Measurements from ENCODE around the gene FYB1. TPM values are rescaled to one million over a fixed set of nuclear protein-coding genes. Genes with fewer than 3 reads are reported as not detected.

FYB1 gene
- total RNA-seq, 1 experiment from 2014 or later = 0.42 TPM

GRCh38 chr5:39225405-39226099 is 6.2 kb upstream of the FYB1 start:
- RAD21 ChIA-PET (ENCODE audit: low non-redundant PET in 1 of 2, low total read pairs in 2 of 2, uncharacterized antibody in 2 of 2, unreplicated experiment in 2 of 2) = no interaction called here
- POLR2A ChIA-PET = no interaction called here
- Histone ChIP-seq H3K27me3 (ENCODE audit: insufficient read depth, low read length) (no peaks in the 10 kb centered on the region), H2AFZ (ENCODE audit: low read depth, low read length, poor library complexity, severe bottlenecking) (no peak overlapping the region), H3K27ac (ENCODE audit: low read depth, low read length) (no peak overlapping the region), H3K9me2 (ENCODE audit: insufficient read depth) (no peaks in the 10 kb centered on the region), H4K20me1 (ENCODE audit: insufficient read depth) (no peaks in the 10 kb centered on the region), H3K9me3 (ENCODE audit: control insufficient read depth in 1 of 2, insufficient read depth in 1 of 2, low read depth in 1 of 2, low read length in 2 of 2) (no peaks in the 10 kb centered on the region), H3K4me3 (replicated peaks in 1 of 2; ENCODE audit: low read depth in 1 of 2, low read length in 2 of 2) (no peak overlapping the region), H3K79me2 (ENCODE audit: insufficient read depth, low read length) (no peaks in the 10 kb centered on the region), H3K4me1 (ENCODE audit: control insufficient read depth in 1 of 2, insufficient read depth in 2 of 2, low read length in 2 of 2) (no peaks in the 10 kb centered on the region), H3K4me2 (ENCODE audit: low read length) (no peak overlapping the region), H3K9ac (ENCODE audit: low read length) (no peak overlapping the region), H3K36me3 (ENCODE audit: control insufficient read depth in 1 of 2, insufficient read depth in 2 of 2, low read length in 2 of 2) (no peaks in the 10 kb centered on the region)
- TF ChIP-seq POLR2A (IDR thresholded peaks at IDR 0.05; ENCODE audit: borderline replicate concordance, extremely low read depth, insufficient read depth, insufficient read length) = no peak
- no peak for TF ChIP-seq POLR2AphosphoS5 (IDR thresholded peaks at IDR 0.05; ENCODE audit: low read depth, low read length)
- no peak for TF ChIP-seq EGR1 (IDR thresholded peaks at IDR 0.05; ENCODE audit: low read depth)
- no peak for TF ChIP-seq ZNF274 (IDR thresholded peaks at IDR 0.05; ENCODE audit: low read depth, low read length)
- TF ChIP-seq, protein P1, sequence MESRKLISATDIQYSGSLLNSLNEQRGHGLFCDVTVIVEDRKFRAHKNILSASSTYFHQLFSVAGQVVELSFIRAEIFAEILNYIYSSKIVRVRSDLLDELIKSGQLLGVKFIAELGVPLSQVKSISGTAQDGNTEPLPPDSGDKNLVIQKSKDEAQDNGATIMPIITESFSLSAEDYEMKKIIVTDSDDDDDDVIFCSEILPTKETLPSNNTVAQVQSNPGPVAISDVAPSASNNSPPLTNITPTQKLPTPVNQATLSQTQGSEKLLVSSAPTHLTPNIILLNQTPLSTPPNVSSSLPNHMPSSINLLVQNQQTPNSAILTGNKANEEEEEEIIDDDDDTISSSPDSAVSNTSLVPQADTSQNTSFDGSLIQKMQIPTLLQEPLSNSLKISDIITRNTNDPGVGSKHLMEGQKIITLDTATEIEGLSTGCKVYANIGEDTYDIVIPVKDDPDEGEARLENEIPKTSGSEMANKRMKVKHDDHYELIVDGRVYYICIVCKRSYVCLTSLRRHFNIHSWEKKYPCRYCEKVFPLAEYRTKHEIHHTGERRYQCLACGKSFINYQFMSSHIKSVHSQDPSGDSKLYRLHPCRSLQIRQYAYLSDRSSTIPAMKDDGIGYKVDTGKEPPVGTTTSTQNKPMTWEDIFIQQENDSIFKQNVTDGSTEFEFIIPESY (IDR thresholded peaks at IDR 0.05; ENCODE audit: extremely low read depth, insufficient replicate concordance, low read length) = no peak
- no peak for TF ChIP-seq SIN3A (IDR thresholded peaks at IDR 0.05; ENCODE audit: low read depth)
- TF ChIP-seq SP1 (IDR thresholded peaks at IDR 0.05; ENCODE audit: low read depth) = no peak
- no peak for TF ChIP-seq SRF (IDR thresholded peaks at IDR 0.05; ENCODE audit: low read depth)
- CTCF ChIA-PET = interaction anchor here (1.5 kb wide), 1 partner anchor 8 kb away, joined by 5 read pairs; no protein-coding TSS in a partner anchor
- no TSS peak for BruUV-seq (replicated peaks)
- no peak for ATAC-seq
- DNase-seq (ENCODE audit: low read depth, low spot score) = no peak
- intact Hi-C loops (cut with micrococcal nuclease) = no loop called here

Measured in HCT116 (cell line).